WTC11 (cell line): ENCODE results near the gene FOXC1. TPM values are rescaled to one million over a fixed set of nuclear protein-coding genes. Genes with fewer than 3 reads are reported as not detected.

Source experiments
- ATAC-seq: fragments of 200-7000 bp; cut with Tn5 transposase; 2 replicates; pipeline ENCODE4 v1.10.0; 2021; ENCODE audit warnings: mild to moderate bottlenecking, moderate library complexity
- CTCF ChIA-PET: fragments of 300-600 bp; sonication (Branson Sonifier 250); formaldehyde crosslinking; loops from one replicate; lab custom pipeline; 2021; ENCODE audit warnings: antibody characterized with exemption; lab: Charles Lee
- POLR2A ChIA-PET: fragments of 350-600 bp; sonication (Branson Sonifier 250); formaldehyde crosslinking; loops from one replicate; lab custom pipeline; 2021; ENCODE audit warnings: antibody characterized with exemption; lab: Charles Lee
- DNase-seq: peaks from one replicate; pipeline ENCODE4 v3.0.0; 2021; ENCODE audit warnings: low spot score
- H3K27ac Mint-ChIP-seq: 2 replicates; pipeline ENCODE4 v1.8.0; 2021; ENCODE audit warnings: mixed read lengths
- H3K27me3 Mint-ChIP-seq: 2 replicates; pipeline ENCODE4 v1.8.0; 2021; ENCODE audit warnings: low read depth, mild to moderate bottlenecking, moderate library complexity, mixed read lengths
- H3K36me3 Mint-ChIP-seq: 2 replicates; pipeline ENCODE4 v1.8.0; 2021; ENCODE audit warnings: mixed read lengths
- H3K4me1 Mint-ChIP-seq: 2 replicates; pipeline ENCODE4 v1.8.0; 2022; ENCODE audit warnings: mixed read lengths
- H3K4me3 Mint-ChIP-seq: 2 replicates; pipeline ENCODE4 v1.8.0; 2021; ENCODE audit warnings: mild to moderate bottlenecking, moderate library complexity, mixed read lengths
- H3K9me3 Mint-ChIP-seq: 2 replicates; pipeline ENCODE4 v1.8.0; 2021; ENCODE audit warnings: mixed read lengths
- ATF3 ChIP-seq: sonication (generic); formaldehyde crosslinking; conservative IDR thresholded peaks from 2 replicates; pipeline ENCODE4 v1.8.1; 2022; ENCODE audit warnings: mild to moderate bottlenecking, missing genetic modification reagents
- EMX1 ChIP-seq: fragments of 250-450 bp; sonication (Bioruptor Pico); IDR thresholded peaks from 2 replicates; pipeline ENCODE4 v1.8.0; 2021; ENCODE audit warnings: mild to moderate bottlenecking
- FOXK1 ChIP-seq: sonication (generic); formaldehyde crosslinking; IDR thresholded peaks from 2 replicates; pipeline ENCODE4 v1.8.0; 2022; ENCODE audit warnings: mild to moderate bottlenecking, moderate library complexity, missing genetic modification reagents
- FOXP4 ChIP-seq: sonication (generic); formaldehyde crosslinking; IDR thresholded peaks from 2 replicates; pipeline ENCODE4 v1.8.0; 2022; ENCODE audit warnings: mild to moderate bottlenecking, missing genetic modification reagents
- JAZF1 ChIP-seq: fragments of 250-450 bp; sonication (Bioruptor Pico); IDR thresholded peaks from 2 replicates; pipeline ENCODE4 v1.9.0; 2021; ENCODE audit warnings: moderate library complexity, mild to moderate bottlenecking, inconsistent platforms
- MLX ChIP-seq: sonication (generic); formaldehyde crosslinking; IDR thresholded peaks from 2 replicates; pipeline ENCODE4 v1.8.1; 2023; ENCODE audit warnings: mild to moderate bottlenecking, missing genetic modification reagents, moderate library complexity
- MYBL2 ChIP-seq: sonication (generic); formaldehyde crosslinking; IDR thresholded peaks from 2 replicates; pipeline ENCODE4 v1.8.1; 2023; ENCODE audit warnings: mild to moderate bottlenecking, moderate library complexity, missing genetic modification reagents
- NFE2L1 ChIP-seq: sonication (generic); formaldehyde crosslinking; IDR thresholded peaks from 2 replicates; pipeline ENCODE4 v1.8.1; 2023; ENCODE audit warnings: missing genetic modification reagents
- NFYB ChIP-seq: sonication (generic); formaldehyde crosslinking; conservative IDR thresholded peaks from 2 replicates; pipeline ENCODE4 v1.8.0; 2022; ENCODE audit warnings: low read depth, missing genetic modification reagents
- PRDM15 ChIP-seq: sonication (generic); formaldehyde crosslinking; IDR thresholded peaks from 2 replicates; pipeline ENCODE4 v1.8.0; 2022; ENCODE audit warnings: missing genetic modification reagents
- PRRX2 ChIP-seq: fragments of 250-450 bp; sonication (Bioruptor Pico); IDR thresholded peaks from 2 replicates; pipeline ENCODE4 v1.8.0; 2021; ENCODE audit warnings: mild to moderate bottlenecking
- RELA ChIP-seq: sonication (generic); formaldehyde crosslinking; IDR thresholded peaks from 2 replicates; pipeline ENCODE4 v1.8.1; 2022; ENCODE audit warnings: missing genetic modification reagents, mild to moderate bottlenecking, borderline replicate concordance
- SMAD4 ChIP-seq: sonication (generic); formaldehyde crosslinking; IDR thresholded peaks from 2 replicates; pipeline ENCODE4 v1.8.0; 2022; ENCODE audit warnings: mild to moderate bottlenecking, missing genetic modification reagents
- SOX15 ChIP-seq: fragments of 250-450 bp; sonication (Bioruptor Pico); IDR thresholded peaks from 2 replicates; pipeline ENCODE4 v1.9.0; 2021; ENCODE audit warnings: mild to moderate bottlenecking
- TEAD1 ChIP-seq: sonication (generic); formaldehyde crosslinking; IDR thresholded peaks from 2 replicates; pipeline ENCODE4 v1.8.0; 2022; ENCODE audit warnings: mild to moderate bottlenecking, missing genetic modification reagents
- TEAD4 ChIP-seq: sonication (generic); formaldehyde crosslinking; IDR thresholded peaks from 2 replicates; pipeline ENCODE4 v1.8.0; 2022; ENCODE audit warnings: mild to moderate bottlenecking, missing genetic modification reagents
- USF1 ChIP-seq: sonication (generic); formaldehyde crosslinking; IDR thresholded peaks from 2 replicates; pipeline ENCODE4 v1.8.0; 2022; ENCODE audit warnings: mild to moderate bottlenecking, missing genetic modification reagents
- ZNF232 ChIP-seq: sonication (generic); formaldehyde crosslinking; IDR thresholded peaks from 2 replicates; pipeline ENCODE4 v1.8.0; 2022; ENCODE audit warnings: mild to moderate bottlenecking, missing genetic modification reagents
- ZNF416 ChIP-seq: fragments of 250-450 bp; sonication (Bioruptor Pico); IDR thresholded peaks from 2 replicates; pipeline ENCODE4 v1.9.0; 2021; ENCODE audit warnings: mild to moderate bottlenecking, inconsistent platforms
- ZNF425 ChIP-seq: fragments of 250-450 bp; sonication (Bioruptor Pico); conservative IDR thresholded peaks from 2 replicates; pipeline ENCODE4 v1.9.0; 2021; ENCODE audit warnings: mild to moderate bottlenecking
- ZNF532 ChIP-seq: fragments of 250-450 bp; sonication (Bioruptor Pico); IDR thresholded peaks from 2 replicates; pipeline ENCODE4 v1.9.0; 2021; ENCODE audit warnings: mild to moderate bottlenecking, borderline replicate concordance
- ZNF671 ChIP-seq: fragments of 250-450 bp; sonication (Bioruptor Pico); IDR thresholded peaks from 2 replicates; pipeline ENCODE4 v1.8.0; 2021; ENCODE audit warnings: mild to moderate bottlenecking
- total RNA-seq: library from RNA; stranded (reverse); gene quantifications from 3 replicates; pipeline ENCODE4 v1.2.3, GENCODE V29; 2021

The FOXC1 gene
- total RNA-seq, 1 experiment from 2014 or later: 10.7 TPM

- DNase-seq (no peak), ATAC-seq (no peak)
- peaks cover 75% of the 10 kb centered on the region for H3K27me3 Mint-ChIP-seq
- CTCF ChIA-PET: no interaction called here
- H3K36me3 Mint-ChIP-seq: no peaks in the 10 kb centered on the region
- H3K9me3 Mint-ChIP-seq: no peaks in the 10 kb centered on the region
- H3K4me1 Mint-ChIP-seq: peaks cover 19% of the 10 kb centered on the region
- TF ChIP-seq MYBL2 (CRISPR knock-in tag) (no peak), ZNF416 (CRISPR knock-in tag) (no peak), JAZF1 (CRISPR knock-in tag) (no peak), SOX15 (CRISPR knock-in tag) (no peak), NFYB (CRISPR knock-in tag) (no peak), ZNF532 (CRISPR knock-in tag) (no peak), ATF3 (CRISPR knock-in tag) (no peak), SMAD4 (CRISPR knock-in tag) (no peak), ZNF671 (CRISPR knock-in tag) (no peak), TEAD1 (CRISPR knock-in tag) (no peak), TEAD4 (no peak), ZNF232 (CRISPR knock-in tag) (no peak)
- no peak overlapping the region for H3K4me3 Mint-ChIP-seq
- POLR2A ChIA-PET: no interaction called here
- H3K27ac Mint-ChIP-seq: no peak overlapping the region
Measured at GRCh38 chr6:1627827-1628560, 18.3 kb downstream of the FOXC1 start.

- no peaks in the 10 kb centered on the region for H3K36me3 Mint-ChIP-seq
- DNase-seq (no peak), ATAC-seq (no peak)
- POLR2A ChIA-PET: no interaction called here
- peaks cover 13% of the 10 kb centered on the region for H3K4me1 Mint-ChIP-seq
- H3K27me3 Mint-ChIP-seq: peaks cover 62% of the 10 kb centered on the region
- CTCF ChIA-PET: no interaction called here
- no peak overlapping the region for H3K27ac Mint-ChIP-seq
- no peaks in the 10 kb centered on the region for H3K9me3 Mint-ChIP-seq
- no peak overlapping the region for H3K4me3 Mint-ChIP-seq
- TF ChIP-seq USF1 (CRISPR knock-in tag): no peak
- no peak for TF ChIP-seq SOX15 (CRISPR knock-in tag)
- no peak for TF ChIP-seq NFE2L1 (CRISPR knock-in tag)
- TF ChIP-seq FOXP4 (CRISPR knock-in tag): no peak
- no peak for TF ChIP-seq FOXK1 (CRISPR knock-in tag)
- no peak for TF ChIP-seq MYBL2 (CRISPR knock-in tag)
- no peak for TF ChIP-seq RELA (CRISPR knock-in tag)
- no peak for TF ChIP-seq ZNF425 (CRISPR knock-in tag)
- TF ChIP-seq MLX (CRISPR knock-in tag): no peak
- no peak for TF ChIP-seq PRRX2
- TF ChIP-seq PRDM15 (CRISPR knock-in tag): no peak
- TF ChIP-seq EMX1 (CRISPR knock-in tag): no peak
Measured at GRCh38 chr6:1629316-1629715, 19.6 kb downstream of the FOXC1 start.
